GM12873 (cell line): ENCODE measurements around the gene OSBPL1A.

Source experiments
- CTCF ChIP-seq: IDR thresholded peaks from 2 replicates; pipeline ENCODE4 v1.5.1; 2012; ENCODE audit warnings: low read depth, mild to moderate bottlenecking, moderate library complexity, low read length, control low read depth; ENCODE audit not compliant: insufficient read depth; ENCODE audit errors: missing control alignments

Gene OSBPL1A

GRCh38 chr18:24168496-24168895 lies 229.1 kb downstream of the OSBPL1A start:
- TF ChIP-seq CTCF: no peak

GRCh38 chr18:24161304-24161703 lies 236.3 kb downstream of the OSBPL1A start:
- no peak for TF ChIP-seq CTCF

- no peak for TF ChIP-seq CTCF
Measured at GRCh38 chr18:24160086-24160485, 237.5 kb downstream of the OSBPL1A start.

- no peak for TF ChIP-seq CTCF
Measured at GRCh38 chr18:24157855-24158254, 239.8 kb downstream of the OSBPL1A start.

- no peak for TF ChIP-seq CTCF
Measured at GRCh38 chr18:24153397-24153796, 244.2 kb downstream of the OSBPL1A start.

- TF ChIP-seq CTCF: no peak
Measured at GRCh38 chr18:24142376-24142775, 255.2 kb downstream of the OSBPL1A start.

GRCh38 chr18:24140697-24141096 lies 256.9 kb downstream of the OSBPL1A start:
- TF ChIP-seq CTCF: no peak
